ENCODE data around the gene TIGD7. TPM values are rescaled to one million over a fixed set of nuclear protein-coding genes. Genes with fewer than 3 reads are reported as not detected.

Gene TIGD7
- total RNA-seq, 1 experiment from 2014 or later = 4.2 TPM

DNA sequence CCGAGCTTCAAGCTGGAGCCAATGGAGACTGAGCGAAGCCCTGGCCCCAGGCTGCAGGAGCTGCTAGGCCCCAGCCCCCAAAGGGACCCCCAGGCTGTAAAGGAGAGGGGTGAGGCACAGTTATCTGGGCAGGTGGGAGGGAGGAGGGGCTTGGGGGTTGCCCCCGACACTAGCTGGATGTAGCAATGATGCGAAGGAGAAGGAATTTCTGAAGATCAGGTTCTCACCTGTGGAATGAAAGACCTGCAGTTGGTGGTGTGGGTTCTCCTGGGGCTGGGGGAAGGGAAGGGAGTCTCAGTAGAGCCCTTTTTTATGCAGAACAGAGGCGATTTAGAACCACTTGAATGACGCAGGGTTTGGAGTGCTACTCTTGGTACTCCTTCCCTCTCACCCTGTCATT, 20.1 kb downstream of the TIGD7 start:
- H3K4me1 Mint-ChIP-seq = peaks cover 18 to 24% of the 10 kb centered on the region in 2 experiments
- Histone ChIP-seq H3K4ac (ENCODE audit: low read depth, low read length) (no peak overlapping the region), H3K14ac (ENCODE audit: insufficient read depth, low read length) (no peak overlapping the region), H4K5ac (ENCODE audit: insufficient read length, low read depth, low read length) (no peak overlapping the region), H3K23me2 (ENCODE audit: insufficient read length, low read depth, low read length, poor library complexity, severe bottlenecking) (peaks cover 11% of the 10 kb centered on the region), H3T11ph (ENCODE audit: low read length) (no peak overlapping the region), H3K9me3 (ENCODE audit: control insufficient read depth, low read depth, low read length) (peaks cover 36% of the 10 kb centered on the region), H4K8ac (replicated peaks; ENCODE audit: insufficient read length, low read depth, low read length) (no peak overlapping the region), H4K91ac (ENCODE audit: insufficient read length, low read depth, low read length) (no peak overlapping the region), H2BK15ac (ENCODE audit: low read depth, low read length) (no peak overlapping the region), H3K27ac (ENCODE audit: insufficient read length, low read depth, low read length) (no peak overlapping the region), H3K79me2 (ENCODE audit: insufficient read depth, low read length) (peaks cover 29% of the 10 kb centered on the region), H3K23ac (ENCODE audit: insufficient read length, low read depth, low read length) (no peak overlapping the region), H3K27me3 (ENCODE audit: insufficient read depth, low read length) (no peaks in the 10 kb centered on the region), H2AFZ (ENCODE audit: low read length) (no peak overlapping the region), H2AK5ac (ENCODE audit: insufficient read length, low read length) (no peak overlapping the region), H3K79me1 (ENCODE audit: insufficient read depth, low read depth, low read length, poor library complexity, severe bottlenecking) (peaks cover 12% of the 10 kb centered on the region), H3K18ac (ENCODE audit: insufficient read length, low read depth, low read length) (no peak overlapping the region), H3K4me2 (ENCODE audit: insufficient read depth, insufficient read length, low read length) (peak overlapping the region; percentile 85), H2BK120ac (ENCODE audit: low read depth, low read length, poor library complexity, severe bottlenecking) (no peak overlapping the region), H2BK20ac (ENCODE audit: low read depth, low read length, poor library complexity, severe bottlenecking) (no peak overlapping the region), H4K20me1 (ENCODE audit: control insufficient read depth, insufficient read depth, insufficient read length) (peaks cover 5% of the 10 kb centered on the region), H2BK12ac (ENCODE audit: insufficient read length, low read depth, low read length) (no peak overlapping the region), H3K56ac (ENCODE audit: insufficient read length, low read depth, low read length) (no peak overlapping the region), H3K9ac (ENCODE audit: extremely low read depth, insufficient read length, low read length) (no peak overlapping the region), H2BK5ac (ENCODE audit: insufficient read length, low read length) (no peak overlapping the region), H3K4me1 (ENCODE audit: insufficient read depth, low read length) (no peaks in the 10 kb centered on the region)
- peaks cover 46 to 57% of the 10 kb centered on the region in 2 experiments for H3K9me3 Mint-ChIP-seq
- peaks cover 9% of the 10 kb centered on the region for H3K27me3 Mint-ChIP-seq (ENCODE audit: low read depth)
- TF ChIP-seq, protein P1, sequence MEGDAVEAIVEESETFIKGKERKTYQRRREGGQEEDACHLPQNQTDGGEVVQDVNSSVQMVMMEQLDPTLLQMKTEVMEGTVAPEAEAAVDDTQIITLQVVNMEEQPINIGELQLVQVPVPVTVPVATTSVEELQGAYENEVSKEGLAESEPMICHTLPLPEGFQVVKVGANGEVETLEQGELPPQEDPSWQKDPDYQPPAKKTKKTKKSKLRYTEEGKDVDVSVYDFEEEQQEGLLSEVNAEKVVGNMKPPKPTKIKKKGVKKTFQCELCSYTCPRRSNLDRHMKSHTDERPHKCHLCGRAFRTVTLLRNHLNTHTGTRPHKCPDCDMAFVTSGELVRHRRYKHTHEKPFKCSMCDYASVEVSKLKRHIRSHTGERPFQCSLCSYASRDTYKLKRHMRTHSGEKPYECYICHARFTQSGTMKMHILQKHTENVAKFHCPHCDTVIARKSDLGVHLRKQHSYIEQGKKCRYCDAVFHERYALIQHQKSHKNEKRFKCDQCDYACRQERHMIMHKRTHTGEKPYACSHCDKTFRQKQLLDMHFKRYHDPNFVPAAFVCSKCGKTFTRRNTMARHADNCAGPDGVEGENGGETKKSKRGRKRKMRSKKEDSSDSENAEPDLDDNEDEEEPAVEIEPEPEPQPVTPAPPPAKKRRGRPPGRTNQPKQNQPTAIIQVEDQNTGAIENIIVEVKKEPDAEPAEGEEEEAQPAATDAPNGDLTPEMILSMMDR (conservative IDR thresholded peaks at IDR 0.05) = no peak
- peak overlapping the region; percentile 96 to 98 for H3K4me3 Mint-ChIP-seq
- WGBS (ENCODE audit: extremely low coverage, insufficient read length, low lambda C conversion rate) = no CpG with 5 or more reads among the region's 6 CpGs
- peaks cover 60 to 64% (median 63%) of the 10 kb centered on the region in 3 experiments for H3K36me3 Mint-ChIP-seq (ENCODE audit: insufficient read depth in 1 of 3, low read depth in 3 of 3)
- DNase-seq = no peak
- no peak overlapping the region; a peak in 1 of 7 replicates for H3K27ac Mint-ChIP-seq

All from H9 (cell line).